Measurements from ENCODE around the gene GPR15. TPM values are rescaled to one million over a fixed set of nuclear protein-coding genes. Genes with fewer than 3 reads are reported as not detected.

GPR15 gene
- total RNA-seq, 1 donor from 2014 or later: not detected

DNA sequence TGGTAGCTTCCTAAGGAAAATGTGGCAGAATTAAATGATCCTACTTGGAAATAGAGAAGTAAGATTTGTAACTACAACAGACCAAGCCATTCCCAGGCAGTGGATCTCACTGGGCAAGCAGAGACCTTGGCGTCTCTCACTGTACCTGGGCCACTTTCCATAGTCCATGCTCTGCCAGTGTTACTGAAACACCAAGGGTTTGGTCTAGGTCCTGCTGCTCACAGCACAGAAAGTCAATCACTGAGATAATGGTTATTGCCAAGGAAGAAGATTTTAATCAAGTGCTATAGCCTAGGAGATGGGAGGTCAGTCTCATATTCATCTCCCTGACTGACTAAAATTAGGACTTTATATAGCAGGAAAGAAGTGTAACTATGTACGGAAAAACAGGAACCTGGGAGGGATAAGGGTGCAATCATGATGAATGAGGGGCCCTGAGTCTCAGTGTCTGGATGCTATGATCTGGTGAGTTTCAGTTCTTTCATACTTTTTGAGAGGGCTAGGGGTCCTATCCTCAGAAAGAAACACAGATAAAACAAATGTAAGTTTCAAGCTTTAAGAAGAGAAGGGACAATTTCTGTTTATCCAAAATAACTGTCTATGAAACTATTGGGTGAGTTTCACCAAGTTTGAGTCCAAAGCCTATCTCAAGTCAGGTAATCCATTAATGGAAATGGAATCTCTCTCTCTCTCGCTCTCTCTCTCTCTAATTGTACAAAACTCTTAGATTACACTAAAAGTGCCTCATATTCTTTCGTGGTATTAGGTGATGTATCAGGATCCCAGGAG lies 20.6 kb downstream of the GPR15 start:
- Mint-ChIP-seq H3K27me3 (ENCODE audit: unreplicated experiment) (peaks cover 5% of the 10 kb centered on the region), H3K9me3 (ENCODE audit: unreplicated experiment) (no peaks in the 10 kb centered on the region), H3K4me1 (ENCODE audit: unreplicated experiment) (peaks cover 14% of the 10 kb centered on the region), H3K4me3 (ENCODE audit: unreplicated experiment) (no peak overlapping the region), H3K27ac (ENCODE audit: unreplicated experiment) (no peak overlapping the region), H3K36me3 (ENCODE audit: low read depth, unreplicated experiment) (no peaks in the 10 kb centered on the region)
- TF ChIP-seq, protein P1, sequence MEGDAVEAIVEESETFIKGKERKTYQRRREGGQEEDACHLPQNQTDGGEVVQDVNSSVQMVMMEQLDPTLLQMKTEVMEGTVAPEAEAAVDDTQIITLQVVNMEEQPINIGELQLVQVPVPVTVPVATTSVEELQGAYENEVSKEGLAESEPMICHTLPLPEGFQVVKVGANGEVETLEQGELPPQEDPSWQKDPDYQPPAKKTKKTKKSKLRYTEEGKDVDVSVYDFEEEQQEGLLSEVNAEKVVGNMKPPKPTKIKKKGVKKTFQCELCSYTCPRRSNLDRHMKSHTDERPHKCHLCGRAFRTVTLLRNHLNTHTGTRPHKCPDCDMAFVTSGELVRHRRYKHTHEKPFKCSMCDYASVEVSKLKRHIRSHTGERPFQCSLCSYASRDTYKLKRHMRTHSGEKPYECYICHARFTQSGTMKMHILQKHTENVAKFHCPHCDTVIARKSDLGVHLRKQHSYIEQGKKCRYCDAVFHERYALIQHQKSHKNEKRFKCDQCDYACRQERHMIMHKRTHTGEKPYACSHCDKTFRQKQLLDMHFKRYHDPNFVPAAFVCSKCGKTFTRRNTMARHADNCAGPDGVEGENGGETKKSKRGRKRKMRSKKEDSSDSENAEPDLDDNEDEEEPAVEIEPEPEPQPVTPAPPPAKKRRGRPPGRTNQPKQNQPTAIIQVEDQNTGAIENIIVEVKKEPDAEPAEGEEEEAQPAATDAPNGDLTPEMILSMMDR (IDR thresholded peaks at IDR 0.05; ENCODE audit: unreplicated experiment): no peak
- no peak for DNase-seq (ENCODE audit: low spot score)

DNA sequence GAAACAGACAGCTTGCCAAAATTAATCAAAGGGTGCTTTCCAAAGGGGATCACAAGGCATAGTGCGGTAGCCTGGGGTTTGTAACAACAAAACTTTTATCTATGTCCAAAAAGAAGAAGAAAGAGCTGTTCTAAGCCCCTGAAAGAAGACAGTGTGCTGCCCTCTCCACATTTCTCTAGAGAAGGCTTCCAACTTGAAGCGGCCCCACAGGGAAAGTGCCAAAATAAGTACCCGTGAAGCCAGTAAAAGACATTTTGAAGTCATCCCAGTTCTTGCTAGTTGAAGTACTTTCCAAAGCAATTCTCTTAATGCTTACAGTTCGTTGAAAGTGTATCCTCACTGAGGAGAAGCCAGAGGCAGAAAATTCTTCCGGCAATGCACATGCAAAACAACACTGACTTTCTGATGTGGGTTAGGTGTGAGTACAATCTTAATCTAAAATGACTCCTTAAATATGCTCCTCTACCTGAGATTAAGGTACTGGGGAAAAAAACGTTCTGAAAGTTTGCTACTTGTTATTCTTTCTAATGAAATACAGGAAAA lies 21.3 kb downstream of the GPR15 start:
- Mint-ChIP-seq H3K4me3 (ENCODE audit: unreplicated experiment) (no peak overlapping the region), H3K9me3 (ENCODE audit: unreplicated experiment) (no peaks in the 10 kb centered on the region), H3K36me3 (ENCODE audit: low read depth, unreplicated experiment) (no peaks in the 10 kb centered on the region), H3K4me1 (ENCODE audit: unreplicated experiment) (peaks cover 14% of the 10 kb centered on the region), H3K27ac (ENCODE audit: unreplicated experiment) (no peak overlapping the region), H3K27me3 (ENCODE audit: unreplicated experiment) (peaks cover 5% of the 10 kb centered on the region)
- DNase-seq (ENCODE audit: low spot score): no peak
- TF ChIP-seq, protein P1 (IDR thresholded peaks at IDR 0.05; ENCODE audit: unreplicated experiment): no peak

DNA sequence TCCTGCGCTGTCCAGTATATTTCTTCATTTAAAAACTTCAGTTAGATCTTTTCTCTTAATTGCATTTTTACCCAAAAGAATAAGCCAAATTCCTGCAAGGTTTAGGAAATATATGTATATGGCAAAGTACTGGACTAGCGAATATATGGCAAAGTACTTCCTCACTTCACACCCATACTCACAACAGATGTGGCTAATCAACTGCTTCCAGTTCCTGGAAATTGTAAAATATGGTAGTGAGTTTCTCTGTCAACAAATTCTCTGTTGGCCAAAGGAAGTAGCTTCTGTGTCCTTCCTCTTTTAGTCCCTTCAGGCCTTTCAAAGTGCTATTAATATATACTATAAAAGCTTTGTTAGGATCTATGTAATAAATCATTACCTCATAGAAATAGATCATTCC lies 22.0 kb downstream of the GPR15 start:
- H3K36me3 Mint-ChIP-seq (ENCODE audit: low read depth, unreplicated experiment): no peaks in the 10 kb centered on the region
- DNase-seq (ENCODE audit: low spot score): no peak
- H3K27me3 Mint-ChIP-seq (ENCODE audit: unreplicated experiment): peaks cover 5% of the 10 kb centered on the region
- H3K9me3 Mint-ChIP-seq (ENCODE audit: unreplicated experiment): no peaks in the 10 kb centered on the region
- H3K27ac Mint-ChIP-seq (ENCODE audit: unreplicated experiment): no peak overlapping the region
- peaks cover 14% of the 10 kb centered on the region for H3K4me1 Mint-ChIP-seq (ENCODE audit: unreplicated experiment)
- H3K4me3 Mint-ChIP-seq (ENCODE audit: unreplicated experiment): no peak overlapping the region
- TF ChIP-seq, protein P1 (IDR thresholded peaks at IDR 0.05; ENCODE audit: unreplicated experiment): no peak

DNA sequence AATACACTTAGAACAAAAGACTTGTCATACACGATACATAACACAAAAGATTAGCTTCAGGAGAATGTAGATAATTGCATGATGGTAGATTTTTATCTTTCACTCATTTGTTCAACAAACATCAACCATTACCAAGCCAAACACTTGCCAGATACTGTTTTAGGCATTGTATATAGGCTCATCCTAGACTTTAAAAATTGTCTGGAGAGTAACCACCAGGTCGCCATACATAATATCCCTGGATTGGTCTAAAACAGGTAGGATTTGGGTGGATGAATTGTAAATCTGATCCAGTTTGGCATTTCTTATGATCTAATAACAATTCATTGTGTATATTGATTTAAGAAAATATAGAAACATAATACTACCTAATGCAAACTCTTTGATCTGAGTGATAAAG lies 22.8 kb downstream of the GPR15 start:
- DNase-seq (ENCODE audit: low spot score): no peak
- Mint-ChIP-seq H3K4me3 (ENCODE audit: unreplicated experiment) (no peak overlapping the region), H3K27me3 (ENCODE audit: unreplicated experiment) (peaks cover 5% of the 10 kb centered on the region), H3K9me3 (ENCODE audit: unreplicated experiment) (no peaks in the 10 kb centered on the region), H3K4me1 (ENCODE audit: unreplicated experiment) (peaks cover 14% of the 10 kb centered on the region), H3K27ac (ENCODE audit: unreplicated experiment) (no peak overlapping the region), H3K36me3 (ENCODE audit: low read depth, unreplicated experiment) (no peaks in the 10 kb centered on the region)
- TF ChIP-seq, protein P1 (IDR thresholded peaks at IDR 0.05; ENCODE audit: unreplicated experiment): no peak

DNA sequence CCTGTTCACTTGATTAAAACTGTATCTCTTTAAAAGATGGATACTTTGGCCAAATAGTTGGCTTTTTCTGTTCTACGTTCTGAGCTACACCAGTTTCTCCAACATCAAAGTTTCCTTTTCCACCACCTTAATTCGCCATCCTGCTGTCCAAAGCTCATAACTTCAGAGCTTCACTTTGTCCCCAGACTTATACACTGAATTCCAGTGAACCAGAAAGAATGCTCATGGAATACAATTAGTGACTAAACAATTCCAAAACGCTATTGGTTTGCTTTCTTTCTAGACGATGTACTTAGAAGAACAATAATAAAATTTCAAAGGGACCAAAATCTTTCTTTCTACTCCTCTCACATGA lies 23.2 kb downstream of the GPR15 start:
- peaks cover 14% of the 10 kb centered on the region for H3K4me1 Mint-ChIP-seq (ENCODE audit: unreplicated experiment)

More for the DNA sequence above, 23.2 kb downstream of the GPR15 start:
- no peaks in the 10 kb centered on the region for H3K36me3 Mint-ChIP-seq (ENCODE audit: low read depth, unreplicated experiment)
- TF ChIP-seq, protein P1 (IDR thresholded peaks at IDR 0.05; ENCODE audit: unreplicated experiment): no peak
- no peak for DNase-seq (ENCODE audit: low spot score)
- no peak overlapping the region for H3K27ac Mint-ChIP-seq (ENCODE audit: unreplicated experiment)
- H3K9me3 Mint-ChIP-seq (ENCODE audit: unreplicated experiment): no peaks in the 10 kb centered on the region
- H3K27me3 Mint-ChIP-seq (ENCODE audit: unreplicated experiment): peaks cover 5% of the 10 kb centered on the region
- no peak overlapping the region for H3K4me3 Mint-ChIP-seq (ENCODE audit: unreplicated experiment)

All from endothelial cell (in vitro differentiated cells).